Raji (cell line): ENCODE data around the gene ALCAM.

Experiments used
- POLR2A ChIP-seq: IDR thresholded peaks from 2 replicates; pipeline ENCODE4 v1.6.1; 2011; ENCODE audit warnings: low read depth, low read length, control low read depth; ENCODE audit not compliant: insufficient read depth

Gene ALCAM

DNA sequence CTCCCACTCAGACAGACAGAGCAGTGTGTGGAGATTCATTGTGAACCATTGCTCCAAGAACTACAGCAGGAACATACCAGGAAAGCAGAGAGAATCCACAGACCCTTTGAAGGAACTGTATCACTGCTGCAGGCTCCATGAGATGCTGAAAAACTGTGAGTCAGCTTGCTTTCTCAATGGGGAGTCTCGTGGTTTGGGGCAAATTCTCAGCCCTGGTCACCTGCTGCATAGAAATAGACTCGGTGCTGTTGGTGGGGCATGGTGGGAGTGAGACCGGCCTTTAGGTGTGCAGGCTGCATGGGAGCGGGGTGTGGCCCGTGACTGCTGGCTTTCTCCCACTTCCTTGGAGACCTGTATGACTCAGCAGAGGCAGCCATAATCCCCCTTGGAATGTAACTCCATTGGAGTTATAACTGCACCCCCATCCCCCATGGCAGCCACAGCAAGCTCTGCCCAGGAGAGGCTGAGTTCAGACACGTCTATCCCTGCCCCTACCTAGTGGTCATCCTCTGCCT lies 35.6 kb downstream of the ALCAM start:
- TF ChIP-seq POLR2A = no peak

DNA sequence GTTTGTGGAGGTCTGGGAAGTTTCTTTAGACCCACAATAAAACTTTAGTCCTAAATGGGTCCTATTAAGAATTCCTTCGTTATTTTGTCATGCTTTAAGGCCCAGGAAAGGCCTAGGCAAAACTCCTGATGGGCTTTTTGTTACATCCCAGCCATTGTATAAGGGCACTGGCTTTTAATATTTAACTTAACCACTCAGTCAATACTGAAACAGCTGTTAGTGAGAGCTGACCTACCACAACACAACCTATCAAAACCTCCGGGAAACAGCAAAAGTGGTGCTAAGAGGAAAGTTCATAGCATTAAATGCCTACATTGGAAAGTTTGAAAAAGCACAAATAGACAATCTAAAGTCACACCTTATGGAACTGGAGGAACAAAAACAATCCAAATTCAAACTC lies 39.6 kb downstream of the ALCAM start:
- no peak for TF ChIP-seq POLR2A

DNA sequence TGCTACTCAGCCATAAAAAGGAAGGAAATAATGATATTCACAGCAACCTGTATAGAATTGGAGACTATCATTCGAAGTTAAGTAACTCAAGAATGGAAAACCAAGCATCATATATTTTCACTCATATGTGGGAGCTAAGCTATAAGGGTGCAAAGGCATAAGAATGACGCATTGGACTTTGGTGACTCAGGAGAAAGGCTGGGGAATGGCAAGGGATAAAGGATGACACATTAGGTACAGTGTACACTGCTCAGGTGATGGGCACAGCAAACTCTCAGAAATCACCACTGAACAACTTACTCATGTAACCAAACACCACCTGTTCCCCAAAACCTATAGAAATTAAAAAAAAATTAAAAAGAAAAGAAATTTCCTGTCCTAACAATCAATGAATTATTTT lies 42.7 kb downstream of the ALCAM start:
- no peak for TF ChIP-seq POLR2A

DNA sequence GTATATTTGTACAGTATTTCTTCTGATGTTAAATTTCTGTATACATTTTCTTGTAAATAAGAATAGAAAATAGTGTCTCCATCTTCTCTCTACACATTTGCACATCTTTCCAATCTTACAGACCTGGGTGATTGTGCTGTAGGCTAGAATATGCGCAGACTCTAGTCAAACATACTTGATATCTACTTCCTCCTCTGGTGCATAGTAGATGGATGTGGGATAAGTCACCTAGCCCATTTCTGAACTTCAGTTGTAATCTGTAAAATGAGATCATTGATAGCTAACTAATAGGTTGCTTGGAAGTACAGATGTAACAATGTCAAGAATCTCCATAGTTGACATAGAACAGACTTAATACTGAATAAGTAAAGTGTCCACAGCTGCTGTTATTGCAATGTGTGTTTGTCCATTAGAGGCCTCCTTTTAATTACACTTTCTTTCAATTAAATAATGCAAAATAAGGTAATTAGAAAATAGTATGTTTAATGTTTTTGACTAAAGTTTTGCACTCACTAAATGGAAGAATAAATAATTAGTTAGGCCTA lies 46.7 kb downstream of the ALCAM start:
- TF ChIP-seq POLR2A = no peak

DNA sequence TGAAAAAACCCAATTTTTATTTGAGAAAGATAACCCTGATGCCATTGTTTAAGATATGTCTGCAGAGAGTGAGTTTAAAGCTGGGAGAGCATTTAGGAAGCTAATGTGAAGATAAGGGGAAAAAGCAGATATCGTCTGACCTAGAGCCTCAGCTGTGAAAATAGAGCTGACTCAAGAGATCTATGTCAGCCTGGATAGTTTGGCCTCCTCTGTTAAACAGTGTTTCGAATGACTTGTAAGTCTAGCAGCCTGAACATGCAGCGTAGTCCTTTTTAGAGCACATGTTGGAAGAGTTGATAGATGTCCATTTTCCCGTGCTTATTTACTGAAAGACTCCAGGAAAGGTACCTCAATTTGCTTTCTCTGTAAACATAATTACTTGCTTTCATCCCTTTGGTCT lies 48.1 kb downstream of the ALCAM start:
- TF ChIP-seq POLR2A = no peak

DNA sequence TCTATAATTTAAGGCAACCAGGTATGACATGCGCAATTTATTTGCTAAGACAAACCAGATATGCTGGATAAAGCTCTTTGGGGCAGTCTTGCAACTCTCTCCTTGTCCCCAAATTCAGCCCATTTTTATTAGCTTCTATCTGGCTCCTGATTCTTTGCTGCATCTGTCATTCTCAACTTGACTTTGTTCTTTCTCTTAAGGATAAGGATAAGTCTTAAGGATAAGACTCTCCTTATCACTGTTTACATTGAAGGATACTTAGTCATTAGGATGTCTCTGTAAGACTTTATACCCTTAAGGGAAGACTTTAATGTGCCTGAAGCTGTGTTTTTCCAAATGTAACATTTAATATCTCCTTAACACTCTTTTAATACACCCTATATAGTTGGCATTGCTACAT lies 49.2 kb downstream of the ALCAM start:
- no peak for TF ChIP-seq POLR2A

DNA sequence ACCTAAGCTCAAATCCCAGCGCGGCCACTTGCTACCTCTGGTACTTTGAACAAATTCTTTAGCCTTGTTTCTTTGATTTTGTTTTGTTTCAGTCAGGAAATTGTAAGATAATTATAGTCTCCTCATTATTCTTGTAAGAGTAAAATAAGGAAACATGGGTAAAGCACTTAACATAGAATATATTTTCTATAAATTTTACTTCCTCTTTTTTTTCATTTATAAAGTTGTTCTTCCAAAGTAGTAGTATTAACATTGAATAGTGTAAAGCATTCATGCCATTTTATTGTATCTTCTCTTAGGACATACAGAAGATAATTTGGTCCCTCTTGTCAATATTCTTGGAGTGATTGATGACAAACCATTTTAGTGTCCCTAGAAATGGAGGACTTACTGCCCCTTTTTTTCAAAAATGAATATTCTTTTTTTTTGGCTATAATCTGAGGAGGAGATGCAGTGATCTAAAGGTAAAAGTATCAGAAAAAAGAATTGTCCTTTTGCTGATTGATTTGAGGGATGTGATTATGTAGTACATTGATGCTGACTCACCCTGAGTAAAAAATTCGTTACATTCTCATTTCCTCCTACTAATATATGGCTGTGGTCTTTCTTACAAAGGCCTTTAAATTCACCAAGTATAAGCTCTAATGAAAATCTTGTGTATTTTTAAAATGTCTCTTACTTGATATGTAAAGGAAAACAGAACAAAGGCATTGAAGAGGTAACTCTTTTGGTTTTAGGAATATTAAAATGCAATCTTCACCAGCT lies 51.0 kb downstream of the ALCAM start:
- TF ChIP-seq POLR2A = no peak

DNA sequence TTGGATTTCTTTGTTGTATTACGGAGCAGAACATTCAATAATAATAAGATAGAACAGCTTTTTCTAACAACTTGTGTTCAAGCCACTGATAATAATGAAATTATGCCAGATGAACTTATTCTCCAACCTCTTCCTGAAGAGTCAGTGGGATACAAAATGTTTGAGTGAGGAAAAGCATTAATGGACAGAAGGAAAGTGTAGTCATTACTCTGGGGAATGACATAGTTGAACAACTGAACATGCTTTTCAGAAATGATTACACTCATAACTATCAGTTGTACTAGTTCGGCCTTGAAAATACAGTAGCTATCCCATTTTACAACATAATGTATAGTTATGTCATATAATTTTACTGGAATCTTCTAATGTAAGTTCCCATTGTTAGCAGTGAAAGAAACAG lies 55.9 kb downstream of the ALCAM start:
- TF ChIP-seq POLR2A = no peak

DNA sequence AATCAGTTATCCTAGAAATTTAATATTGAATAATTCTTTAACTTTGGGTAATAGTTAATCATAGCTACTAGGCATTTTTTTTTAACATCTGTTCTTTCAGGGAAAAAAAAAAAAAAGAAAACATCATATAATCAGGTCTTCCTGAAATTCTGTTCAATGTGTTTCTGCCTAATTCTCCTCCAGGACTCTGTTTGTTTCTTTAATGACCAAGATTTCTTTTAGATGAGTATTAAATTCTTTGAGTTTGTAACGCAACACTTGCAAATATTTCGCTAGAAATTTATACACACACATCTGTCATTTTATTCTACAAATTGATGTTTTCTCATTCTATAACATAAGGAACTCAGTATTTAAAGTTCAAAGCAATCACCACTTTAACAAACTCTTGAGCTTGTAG lies 56.7 kb downstream of the ALCAM start:
- no peak for TF ChIP-seq POLR2A

DNA sequence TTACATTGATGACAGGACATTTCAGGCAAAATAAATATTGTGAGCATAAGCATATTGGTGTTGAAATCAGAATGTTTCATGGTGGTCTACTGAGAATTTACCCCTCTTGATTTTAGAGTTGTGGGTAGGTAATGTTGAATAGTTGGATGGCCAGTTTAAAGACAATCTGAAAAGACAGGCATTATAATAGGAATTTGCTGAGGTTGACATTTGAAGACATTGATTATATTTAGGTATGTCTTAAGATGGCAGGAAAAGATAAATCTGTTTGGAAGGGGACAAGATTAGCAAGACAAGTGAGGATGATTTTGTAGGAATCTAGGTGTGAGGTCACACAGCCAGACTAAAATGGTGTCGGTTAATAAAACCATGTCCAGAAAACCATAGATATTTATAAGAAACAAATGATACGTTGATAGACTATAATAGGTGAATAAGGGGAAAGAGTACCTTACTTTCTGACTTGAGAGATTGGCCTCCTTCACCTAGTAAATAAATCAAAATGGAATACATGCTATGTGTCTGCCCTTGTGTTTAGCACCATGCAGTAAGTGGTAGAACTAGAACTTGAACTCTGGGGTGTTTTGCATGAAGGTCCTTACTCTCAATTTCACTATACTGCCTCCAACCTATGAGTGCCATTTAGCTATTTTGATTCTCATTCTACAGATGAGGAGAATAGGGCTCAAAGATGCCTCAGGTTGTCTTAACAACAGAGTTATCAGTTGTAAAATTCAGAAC lies 57.9 kb downstream of the ALCAM start:
- TF ChIP-seq POLR2A = no peak

DNA sequence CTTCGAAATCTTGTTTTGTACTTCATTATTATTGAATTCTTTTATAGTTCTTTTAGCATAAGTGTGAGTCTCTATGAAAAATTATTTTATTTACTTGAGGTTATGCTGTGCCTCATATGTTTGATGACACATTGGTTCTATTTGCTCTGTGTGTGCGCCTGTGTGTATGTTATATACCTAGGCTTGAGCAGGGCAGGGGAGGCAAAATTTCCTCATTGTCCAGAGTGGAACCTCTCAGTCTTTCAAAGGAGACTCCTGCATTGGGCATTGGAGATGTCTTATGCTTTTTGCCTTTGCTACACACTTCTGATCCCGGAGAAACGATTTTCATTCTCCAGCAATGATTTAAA lies 58.4 kb downstream of the ALCAM start:
- TF ChIP-seq POLR2A = no peak

DNA sequence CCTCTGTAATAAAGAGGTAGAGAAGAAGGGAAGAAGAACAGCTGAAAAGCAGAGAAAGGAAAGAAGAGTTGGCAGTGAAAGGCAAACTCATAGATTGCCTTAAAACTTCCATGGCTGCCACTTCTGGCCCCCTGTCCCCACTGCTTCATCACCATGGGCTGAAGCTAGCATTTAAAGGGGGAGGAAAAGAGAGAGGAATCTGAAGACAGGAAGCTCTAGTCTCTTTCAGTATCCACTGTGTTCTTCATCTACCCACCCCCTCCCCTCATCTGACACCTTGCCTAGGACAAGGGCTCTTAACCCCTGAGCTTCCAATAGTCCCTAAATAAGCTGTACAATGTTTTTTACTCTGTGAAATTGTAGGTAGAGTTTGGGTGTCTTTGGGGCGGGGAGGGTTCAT lies 60.6 kb downstream of the ALCAM start:
- no peak for TF ChIP-seq POLR2A

DNA sequence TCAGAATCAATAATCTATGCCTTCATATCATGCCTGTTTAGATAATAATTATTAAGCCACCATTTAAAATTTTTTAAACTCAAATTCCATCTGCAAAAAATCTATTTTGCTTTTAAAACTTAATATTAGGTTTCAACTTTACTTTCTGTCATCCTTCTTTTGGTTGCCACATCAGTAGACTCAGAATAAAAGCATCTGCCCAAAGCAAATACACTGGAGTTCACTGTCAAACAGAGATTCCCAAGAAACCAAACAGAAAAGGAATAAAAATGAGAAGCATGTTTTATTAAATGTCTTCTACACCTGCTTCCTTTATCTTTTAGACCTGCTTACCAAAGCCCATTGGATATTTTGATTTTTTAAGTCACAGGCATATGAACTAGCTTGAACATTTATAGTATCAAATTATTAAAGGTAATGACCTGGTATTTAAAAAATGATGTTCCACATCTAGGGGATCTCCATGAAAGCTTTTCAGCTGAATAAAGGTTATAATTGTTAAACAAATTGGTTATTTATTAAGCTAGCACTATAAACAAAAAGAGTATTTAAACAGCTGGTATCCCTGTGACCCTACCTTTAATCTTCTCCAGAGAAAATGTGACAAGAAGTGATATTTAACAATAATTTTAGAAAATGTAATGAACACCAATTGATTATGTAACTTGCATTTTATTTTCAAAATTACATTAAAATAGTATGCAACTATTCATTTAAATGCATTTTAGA lies 62.5 kb downstream of the ALCAM start:
- no peak for TF ChIP-seq POLR2A

DNA sequence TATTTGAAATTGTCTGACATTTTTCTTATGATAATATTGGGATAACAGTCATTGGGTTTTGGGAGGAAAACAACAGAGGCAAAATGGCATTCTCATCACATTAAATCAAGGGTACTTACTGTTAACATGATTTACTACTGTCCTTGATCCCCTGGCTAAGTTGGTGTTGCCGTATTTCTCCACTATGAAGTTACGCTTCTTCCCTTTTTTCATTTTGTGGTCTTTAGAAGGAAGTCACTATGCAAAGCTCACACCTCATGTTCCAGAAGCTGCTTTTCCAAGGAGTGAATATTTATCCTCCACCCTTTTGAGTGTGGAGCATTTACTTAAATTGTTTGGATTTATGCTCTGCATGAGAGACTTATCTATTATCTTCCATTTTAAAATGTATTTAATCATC lies 63.7 kb downstream of the ALCAM start:
- no peak for TF ChIP-seq POLR2A

DNA sequence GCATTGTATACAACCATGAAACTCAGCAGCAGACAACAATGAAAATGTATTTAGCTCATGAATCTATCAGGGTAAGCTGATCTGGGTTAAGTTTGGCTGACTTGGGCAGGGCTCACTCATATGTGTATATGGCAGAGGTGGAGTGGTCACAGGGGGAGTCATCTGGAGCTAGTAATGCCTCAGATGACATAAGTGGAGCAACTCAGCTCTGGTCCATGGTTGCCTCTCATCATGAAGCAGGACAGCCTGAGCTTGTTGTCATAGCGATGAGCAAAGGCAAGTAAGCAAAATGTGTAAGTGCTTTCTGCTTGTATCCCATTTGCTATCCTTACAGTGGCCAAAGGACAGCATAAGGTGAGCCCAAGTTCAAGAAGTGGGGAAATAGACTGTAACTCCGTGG lies 64.5 kb downstream of the ALCAM start:
- TF ChIP-seq POLR2A = no peak
